Stimulated activated CD4-positive, alpha-beta T cell treated with anti-CD3 and anti-CD28 coated beads, Interleukin-15, amount 100 ng/mL, for 48 hours (primary cell): ENCODE results near the gene PHETA1.

Experiments
- DNase-seq, 2 donors: peaks; one replicate each; pipeline ENCODE4 v3.0.0-alpha.2; 2020; ENCODE audit warnings: low read depth in 2 of 2

Gene PHETA1

DNA sequence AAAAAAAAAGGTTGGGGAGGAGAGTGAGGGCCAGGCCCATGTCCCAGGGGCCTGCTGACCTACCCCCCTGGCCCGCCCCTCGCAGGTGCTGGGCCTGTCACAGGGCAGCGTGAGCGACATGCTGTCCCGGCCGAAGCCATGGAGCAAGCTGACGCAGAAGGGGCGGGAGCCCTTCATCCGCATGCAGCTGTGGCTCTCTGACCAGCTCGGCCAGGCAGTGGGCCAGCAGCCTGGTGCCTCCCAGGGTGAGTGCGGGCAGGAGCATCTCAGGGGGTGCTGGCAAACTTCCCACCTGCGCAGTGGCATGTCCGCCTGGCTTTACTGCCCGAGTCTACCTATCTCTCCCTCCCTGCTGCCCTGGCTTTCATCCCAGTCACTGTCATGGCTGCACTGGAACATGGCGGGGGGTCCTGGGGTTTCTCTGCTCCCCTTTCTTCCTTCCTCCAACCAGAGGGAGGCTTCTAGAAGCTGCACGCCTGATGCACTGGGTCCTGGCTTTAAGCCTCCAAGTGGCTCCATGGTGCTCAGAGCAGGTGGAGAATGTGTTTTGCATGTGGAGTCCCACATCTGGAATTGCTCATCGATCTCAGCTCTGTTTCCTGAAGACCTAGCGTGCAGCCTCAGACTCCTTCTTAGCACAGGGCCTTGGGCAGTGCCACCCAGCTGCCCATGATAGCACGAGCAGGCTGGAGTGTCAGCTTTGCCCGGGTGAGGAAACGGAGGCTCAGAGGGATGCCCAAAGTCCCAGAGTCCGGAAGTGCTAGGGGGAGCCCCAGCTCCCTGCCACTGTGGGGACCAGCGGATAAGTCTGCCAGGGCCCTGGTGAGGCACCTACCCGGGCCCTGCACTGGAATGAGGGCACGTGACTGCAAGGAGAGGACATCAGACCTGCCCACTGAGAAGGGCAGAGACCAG is 46.3 kb downstream of the PHETA1 start:
- no peak for DNase-seq

DNA sequence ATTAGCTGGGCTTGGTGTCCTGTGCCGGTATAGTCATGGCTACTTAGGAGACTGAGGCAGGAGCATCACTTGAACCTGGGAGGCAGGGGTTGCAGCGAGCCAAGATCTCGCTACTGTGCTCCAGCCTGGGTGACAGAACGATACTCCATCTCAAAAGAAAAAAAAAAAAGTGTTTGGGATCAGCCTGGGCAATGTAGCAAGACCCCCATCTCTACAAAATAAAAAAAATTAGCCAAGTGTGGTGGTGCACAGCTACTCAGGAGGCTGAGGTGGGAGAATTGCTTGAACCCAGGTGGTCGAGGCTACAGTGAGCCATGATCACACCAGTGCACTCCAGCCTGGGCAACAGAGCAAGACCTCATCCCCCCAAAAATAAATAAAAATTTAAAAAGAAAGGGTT is 47.6 kb downstream of the PHETA1 start:
- no peak for DNase-seq

DNA sequence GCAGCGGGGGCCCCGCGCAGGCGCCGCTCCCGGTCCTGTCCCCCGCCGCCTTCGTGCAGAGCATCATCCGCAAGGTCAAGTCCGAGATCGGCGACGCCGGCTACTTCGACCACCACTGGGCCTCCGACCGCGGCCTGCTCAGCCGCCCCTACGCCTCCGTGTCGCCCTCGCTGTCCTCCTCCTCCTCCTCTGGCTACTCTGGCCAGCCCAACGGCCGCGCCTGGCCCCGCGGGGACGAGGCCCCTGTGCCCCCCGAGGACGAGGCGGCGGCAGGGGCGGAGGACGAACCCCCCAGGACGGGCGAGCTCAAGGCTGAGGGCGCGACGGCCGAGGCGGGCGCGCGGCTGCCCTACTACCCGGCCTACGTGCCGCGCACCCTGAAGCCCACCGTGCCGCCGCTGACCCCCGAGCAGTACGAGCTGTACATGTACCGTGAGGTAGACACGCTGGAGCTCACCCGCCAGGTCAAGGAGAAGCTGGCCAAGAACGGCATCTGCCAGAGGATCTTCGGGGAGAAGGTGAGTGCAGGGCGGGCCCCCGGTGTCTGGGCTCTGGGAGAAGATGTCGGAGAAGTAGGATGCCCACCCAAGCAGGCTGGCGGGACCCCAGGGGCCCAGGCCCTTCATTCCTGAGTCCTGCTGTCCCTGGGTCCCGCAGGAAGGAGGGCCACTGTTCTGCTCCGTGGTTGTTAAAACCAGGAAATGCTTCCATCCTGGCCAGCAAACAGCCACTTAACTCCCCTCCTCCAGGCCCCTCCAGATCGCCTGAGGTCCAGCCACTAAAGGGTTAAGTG is 48.4 kb downstream of the PHETA1 start:
- no peak for DNase-seq

DNA sequence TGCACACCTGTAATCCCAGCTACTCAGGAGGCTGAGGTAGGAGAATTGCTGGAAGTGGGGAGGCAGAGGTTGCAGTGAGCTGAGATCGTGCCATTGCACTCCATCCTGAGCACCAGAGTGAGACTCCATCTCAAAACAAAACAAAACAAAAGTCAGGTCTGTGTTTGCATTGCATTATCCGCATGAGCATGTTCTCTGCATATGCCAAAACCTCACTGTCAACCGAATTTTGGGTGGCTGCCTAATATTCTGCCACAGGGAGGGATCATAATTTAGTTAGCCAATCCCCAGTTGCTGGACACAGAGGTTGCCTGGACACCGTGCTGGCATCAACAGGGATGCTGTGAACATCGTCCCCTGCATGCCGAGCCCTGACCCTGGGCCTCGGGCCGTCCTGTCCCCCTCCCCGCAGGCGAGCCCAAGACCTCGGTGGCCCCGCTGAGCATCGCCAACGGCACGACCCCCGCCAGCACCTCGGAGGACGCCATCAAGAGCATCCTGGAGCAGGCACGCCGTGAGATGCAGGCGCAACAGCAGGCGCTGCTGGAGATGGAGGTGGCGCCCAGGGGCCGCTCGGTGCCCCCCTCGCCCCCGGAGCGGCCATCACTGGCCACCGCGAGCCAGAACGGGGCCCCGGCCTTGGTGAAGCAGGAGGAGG is 49.2 kb downstream of the PHETA1 start:
- DNase-seq, result no peak

DNA sequence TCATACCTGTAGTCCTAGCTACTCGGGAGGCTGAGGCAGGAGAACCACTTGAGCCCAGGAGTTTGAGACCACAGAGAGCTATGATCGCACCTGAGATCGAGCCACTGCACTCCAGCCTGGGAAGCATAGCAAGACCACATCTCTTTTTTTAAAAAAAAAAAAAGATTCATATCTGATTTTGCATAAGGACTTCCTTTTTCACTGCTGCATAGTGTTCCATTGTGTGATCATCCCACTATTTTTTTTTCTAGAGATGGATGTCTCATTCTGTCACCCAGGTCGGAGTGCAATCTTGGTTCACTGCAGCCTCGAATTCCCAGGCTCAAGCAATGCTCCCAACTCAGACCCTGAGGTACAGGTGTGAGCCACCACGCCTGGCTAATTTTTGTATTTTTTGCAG is 50.4 kb downstream of the PHETA1 start:
- DNase-seq, result no peak

DNA sequence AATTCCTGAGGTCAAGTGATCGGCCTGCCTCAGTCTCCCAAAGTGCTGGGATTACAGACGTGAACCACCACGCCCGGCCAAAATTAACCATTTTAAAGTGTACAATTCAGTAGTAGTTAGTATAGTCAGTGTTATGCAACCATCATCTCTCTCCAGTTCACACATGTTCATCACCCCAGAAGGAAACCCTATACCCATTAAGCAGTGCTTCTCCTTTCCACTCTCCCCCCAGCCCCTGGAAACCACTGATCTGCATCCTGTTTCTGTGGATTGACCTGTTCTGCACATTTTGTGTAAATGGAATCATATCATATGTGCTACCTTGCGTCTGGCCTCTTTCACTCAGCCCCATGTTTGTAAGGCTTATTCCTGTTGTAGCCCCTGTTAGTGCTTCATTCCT is 52.2 kb downstream of the PHETA1 start:
- no peak for DNase-seq

DNA sequence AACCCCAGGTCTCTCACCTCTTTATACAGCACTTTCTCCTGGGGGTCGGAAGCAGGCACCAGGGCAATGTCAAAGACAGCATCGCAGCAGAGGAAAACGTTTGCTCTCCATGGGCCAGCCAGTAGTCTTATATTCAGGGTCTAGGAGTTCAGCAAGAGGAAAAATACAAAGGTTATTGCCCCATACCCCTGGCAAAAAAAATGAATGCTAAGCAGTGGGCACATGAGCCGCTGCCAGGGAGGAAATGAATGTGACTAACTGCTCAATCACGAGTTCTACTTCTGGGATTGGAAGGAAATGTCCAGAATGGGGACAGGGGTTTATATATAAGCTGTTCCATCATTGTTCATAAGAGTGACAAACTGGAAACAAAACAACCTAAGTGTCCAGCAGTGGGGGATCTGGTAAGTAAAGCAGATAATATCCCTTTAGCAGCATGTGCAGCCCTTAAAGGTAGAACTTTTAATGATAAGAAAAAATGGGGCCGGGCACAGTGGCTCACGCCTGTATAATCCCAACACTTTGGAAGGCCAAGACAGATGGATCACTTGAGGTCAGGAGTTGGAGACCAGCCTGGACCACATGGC is 53.8 kb downstream of the PHETA1 start:
- DNase-seq, result no peak

DNA sequence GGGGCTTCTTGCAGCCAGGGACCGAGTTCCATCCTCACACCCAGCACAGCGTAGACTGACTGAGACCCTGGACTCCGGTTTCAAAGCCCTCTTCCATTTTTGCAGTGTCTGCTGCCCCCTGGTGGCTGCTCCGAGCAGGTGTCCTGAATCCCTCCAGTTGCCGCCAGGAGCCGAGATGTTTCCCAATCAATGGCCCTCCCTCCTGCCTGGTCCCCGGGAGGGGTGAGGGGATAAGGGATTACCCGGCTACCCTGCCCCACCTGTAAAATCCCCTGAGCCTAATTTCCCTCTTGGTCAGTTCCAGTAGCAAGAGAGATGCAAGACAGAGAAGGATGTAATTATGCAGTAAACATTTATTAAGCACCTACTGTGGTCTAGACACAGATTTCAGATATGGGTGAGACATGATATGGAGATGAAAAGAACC is 55.0 kb downstream of the PHETA1 start:
- DNase-seq, result peak; percentile 51 to 55

DNA sequence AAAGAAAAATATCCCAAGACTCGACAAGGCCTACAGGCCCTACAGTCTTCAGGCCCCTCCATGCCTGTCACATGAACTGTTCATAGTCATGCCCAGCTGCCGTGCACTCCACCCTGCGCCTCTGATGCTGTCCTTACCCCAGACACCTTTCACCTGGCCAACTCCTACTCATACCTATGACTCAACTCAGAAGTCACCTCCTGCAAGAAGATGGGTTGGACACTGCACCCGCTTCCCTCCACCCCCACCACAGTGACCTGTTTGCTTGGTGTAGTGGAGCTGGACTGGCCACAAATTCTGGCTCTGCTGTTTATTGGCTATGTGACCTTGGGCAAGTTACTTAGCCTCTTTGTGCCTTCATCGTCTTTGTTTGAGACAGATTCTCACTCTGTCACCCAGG is 56.2 kb downstream of the PHETA1 start:
- DNase-seq, result no peak

DNA sequence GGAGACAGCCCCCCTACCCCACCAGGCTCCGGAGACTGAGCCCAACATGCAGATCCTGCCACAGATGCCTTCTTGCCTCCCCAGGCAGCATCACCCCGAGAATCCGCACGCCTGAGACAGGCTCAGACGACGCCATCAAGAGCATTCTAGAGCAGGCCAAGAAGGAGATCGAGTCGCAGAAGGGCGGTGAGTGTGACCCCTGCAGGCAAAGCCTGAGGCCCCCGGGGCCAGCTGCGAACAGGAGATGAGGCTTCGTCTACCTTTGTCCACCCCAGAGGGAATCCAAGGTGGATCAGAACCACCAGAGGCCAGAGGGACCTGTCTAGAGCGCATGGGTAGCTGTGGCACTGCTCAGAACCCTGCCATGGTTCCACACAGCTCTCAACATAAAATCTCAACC is 56.9 kb downstream of the PHETA1 start:
- DNase-seq, result no peak

DNA sequence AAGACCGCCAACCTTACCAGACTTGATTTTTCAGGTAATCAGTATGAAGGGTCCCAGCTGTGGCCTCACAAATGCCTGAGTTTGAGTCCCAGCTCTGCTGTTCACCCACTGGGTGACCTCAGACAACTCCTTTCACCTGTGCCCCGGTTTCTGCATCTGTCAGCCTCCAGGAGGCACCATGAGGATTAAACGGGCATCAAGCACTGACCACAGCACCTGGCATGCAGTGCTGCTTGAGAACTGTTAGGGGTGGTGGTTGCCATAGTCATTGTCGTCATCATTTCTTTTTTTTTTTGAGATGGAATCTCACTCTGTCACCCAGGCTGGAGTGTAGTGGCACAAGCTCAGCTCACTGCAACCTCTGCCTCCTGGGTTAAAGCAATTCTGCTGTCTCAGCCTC is 57.9 kb downstream of the PHETA1 start:
- no peak for DNase-seq
